T follicular helper cell (primary cell): Measurements from ENCODE around the gene UBE3C.
"Not testable (repeated sequence)": the region's sequence is repeated elsewhere in the genome, so short reads cannot be mapped to it uniquely, and the experiment has no call there.

Experiments
- DNase-seq: peaks from one replicate; pipeline ENCODE4 v3.0.0-alpha.2; 2020; ENCODE audit warnings: low read depth

Gene UBE3C

DNA sequence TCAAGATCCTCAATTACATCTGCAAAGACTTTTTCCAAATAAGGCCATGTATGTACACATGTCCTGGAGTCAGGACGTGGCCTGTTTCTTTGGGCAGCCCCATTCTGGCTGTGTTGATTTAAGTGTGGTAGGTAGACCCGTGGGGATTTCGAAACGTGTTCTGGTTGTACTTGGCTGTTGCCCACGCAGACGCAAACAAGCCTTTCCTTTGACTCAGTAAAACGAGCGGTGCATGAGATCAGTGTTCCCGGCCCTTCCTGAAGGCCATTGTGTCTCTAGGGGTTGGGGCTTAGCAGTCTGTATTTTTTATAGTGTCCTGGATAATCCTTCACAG, 133.2 kb downstream of the UBE3C start:
- no peak for DNase-seq

GRCh38 chr7:157272351-157273207, 133.9 kb downstream of the UBE3C start:
- DNase-seq = no peak

- DNase-seq = peak; percentile 29
Observed at GRCh38 chr7:157273208-157274093, 134.7 kb downstream of the UBE3C start.

DNA sequence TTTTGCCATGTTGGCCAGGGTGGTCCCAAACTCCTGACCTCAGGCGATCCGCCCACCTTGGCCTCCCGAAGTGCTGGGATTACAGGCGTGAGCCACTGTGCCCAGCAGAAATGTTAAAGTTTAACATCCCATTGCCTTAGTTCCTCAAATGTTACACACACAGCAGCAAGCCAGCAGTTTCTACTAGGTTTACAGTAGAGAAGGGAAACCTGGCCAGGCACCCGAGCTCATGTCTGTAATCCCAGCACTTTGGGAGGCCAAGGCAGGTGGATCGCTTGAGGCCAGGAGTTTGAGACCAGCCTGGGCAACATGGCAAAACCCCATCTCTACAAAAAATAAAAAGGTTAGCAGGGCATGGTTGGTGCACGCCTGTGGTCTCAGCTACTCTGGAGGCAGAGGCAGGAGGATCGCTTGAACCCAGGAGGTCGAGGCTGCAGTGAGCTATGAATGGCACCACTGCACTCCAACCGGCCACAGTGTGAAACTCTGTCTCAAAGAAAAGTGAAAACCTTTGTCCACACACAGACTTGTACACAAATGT, 135.4 kb downstream of the UBE3C start:
- not testable (repeated sequence) for DNase-seq

DNA sequence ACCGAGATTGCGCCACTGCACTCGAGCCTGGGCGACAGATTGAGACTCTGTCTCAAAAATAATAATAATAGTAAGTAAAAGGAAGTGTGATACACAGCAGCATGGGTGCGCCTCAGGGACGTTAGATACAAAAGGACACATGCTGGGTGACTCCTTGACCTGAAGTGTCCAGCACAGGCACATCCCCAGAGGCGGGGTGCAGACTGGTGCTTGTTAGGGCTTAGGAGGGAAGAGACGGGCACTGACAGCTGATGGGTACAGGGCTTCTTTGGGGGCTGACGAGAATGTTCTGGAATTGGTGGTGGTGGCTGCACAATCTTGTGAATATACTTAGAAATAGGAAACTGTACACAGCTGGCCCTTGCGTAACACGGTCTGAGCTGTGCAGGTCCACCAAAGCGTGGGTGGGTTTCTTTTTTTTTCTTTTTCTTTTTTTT, 136.3 kb downstream of the UBE3C start:
- DNase-seq = no peak

GRCh38 chr7:157276091-157276561, 137.4 kb downstream of the UBE3C start:
- DNase-seq = no peak

DNA sequence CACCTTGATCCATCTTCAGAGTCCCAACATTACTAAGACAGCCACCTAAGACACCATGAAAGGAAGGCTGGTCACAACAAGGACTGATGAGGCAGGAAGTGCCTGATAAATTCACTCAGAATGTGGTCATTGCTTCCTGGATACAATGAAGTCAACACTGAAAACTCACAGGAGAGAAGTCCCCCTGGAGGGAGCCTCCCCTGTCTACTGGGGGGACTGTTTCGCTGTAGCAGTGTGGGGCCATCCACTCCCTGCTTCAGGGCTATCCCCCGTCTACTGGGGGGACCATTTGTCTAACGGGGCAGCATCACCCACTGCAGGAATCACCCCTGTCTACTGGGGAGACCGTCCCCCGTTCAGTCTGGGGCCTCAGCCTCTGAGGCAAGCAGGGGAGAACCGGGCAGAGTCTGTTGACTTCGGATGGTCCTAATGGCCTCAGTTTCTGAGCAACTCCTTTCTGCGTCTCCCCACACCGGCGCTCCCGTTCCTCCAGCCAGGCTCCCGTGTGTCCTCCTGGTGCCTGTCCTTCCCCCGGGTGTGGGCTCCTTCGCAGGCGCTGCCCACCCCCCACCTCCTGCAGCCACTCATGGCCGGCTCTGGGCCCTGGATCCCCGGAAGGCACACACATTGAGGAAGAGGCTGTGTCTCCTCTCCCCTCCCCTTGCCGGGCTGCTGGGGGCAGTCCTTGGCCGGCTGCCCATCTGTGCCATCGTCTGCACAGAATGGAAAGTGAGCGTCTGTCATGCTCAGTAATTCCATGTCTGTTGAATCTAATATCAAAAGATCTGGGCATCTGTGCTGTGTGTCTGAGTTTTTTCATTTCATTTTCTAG, 138.2 kb downstream of the UBE3C start:
- no peak for DNase-seq

GRCh38 chr7:157277568-157277967, 138.8 kb downstream of the UBE3C start:
- DNase-seq = not testable (repeated sequence)

- no peak for DNase-seq
Observed at GRCh38 chr7:157278167-157278790, 139.6 kb downstream of the UBE3C start.

- no peak for DNase-seq
Observed at GRCh38 chr7:157278791-157279724, 140.3 kb downstream of the UBE3C start.

DNA sequence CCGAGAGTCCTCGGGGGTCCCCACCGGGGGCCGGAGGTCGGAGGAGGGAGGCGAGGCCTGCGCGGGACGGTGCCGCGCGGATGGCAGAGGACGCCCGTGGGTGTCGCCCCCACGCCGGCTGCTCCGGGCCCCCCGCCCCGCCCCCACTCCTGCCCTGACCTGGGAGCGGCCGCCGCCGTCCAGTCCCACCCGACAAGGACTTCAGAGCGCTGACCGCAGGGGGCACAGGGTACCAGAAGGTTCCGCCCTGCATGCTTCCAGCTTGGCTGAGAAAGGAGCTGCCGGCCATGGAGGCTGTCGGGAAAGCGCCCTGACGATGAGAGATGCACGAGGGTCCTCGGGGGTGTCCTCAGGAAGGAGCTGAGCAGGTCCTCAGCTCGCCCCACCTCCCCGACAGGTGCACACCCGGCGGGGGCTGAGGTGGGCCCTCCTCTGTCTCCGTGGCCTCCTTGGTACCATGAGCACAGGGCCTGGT, 141.1 kb downstream of the UBE3C start:
- DNase-seq = no peak

- no peak for DNase-seq
Observed at GRCh38 chr7:157280216-157280841, 141.6 kb downstream of the UBE3C start.

GRCh38 chr7:157281221-157281998, 142.7 kb downstream of the UBE3C start:
- no peak for DNase-seq

DNA sequence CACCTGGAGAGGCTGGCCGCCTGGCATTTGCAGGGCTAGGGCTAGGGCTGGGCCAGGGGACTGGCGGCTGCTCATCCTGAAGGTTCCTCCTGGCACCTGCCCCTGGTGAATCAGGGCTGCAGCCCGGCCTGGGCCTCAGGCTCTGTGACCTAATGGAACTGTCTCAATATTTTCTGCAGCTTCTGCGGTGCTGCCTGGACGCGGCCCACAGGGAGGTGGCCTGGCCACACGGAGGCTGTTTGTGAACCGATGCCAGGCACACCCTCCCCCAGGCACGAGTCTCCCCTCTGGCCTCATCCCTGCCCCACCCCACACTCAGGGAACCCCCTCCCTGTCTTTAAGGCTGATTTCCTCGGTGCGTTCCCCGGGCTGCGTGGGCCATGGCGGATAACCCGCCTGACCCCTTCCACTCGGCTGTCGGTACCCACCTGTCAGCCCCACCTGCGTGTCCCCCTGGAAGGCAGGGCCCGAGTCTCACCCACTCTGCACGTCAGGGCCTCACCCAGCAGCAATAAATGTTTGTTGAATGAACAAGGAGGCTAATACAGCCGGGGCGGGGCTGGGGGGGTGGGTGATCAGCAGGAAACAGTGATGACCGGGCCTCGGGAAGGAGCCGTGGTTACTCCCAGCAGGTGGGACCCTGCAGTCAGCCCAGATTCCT, 143.5 kb downstream of the UBE3C start:
- no peak for DNase-seq

GRCh38 chr7:157284229-157285014, 145.7 kb downstream of the UBE3C start:
- no peak for DNase-seq

DNA sequence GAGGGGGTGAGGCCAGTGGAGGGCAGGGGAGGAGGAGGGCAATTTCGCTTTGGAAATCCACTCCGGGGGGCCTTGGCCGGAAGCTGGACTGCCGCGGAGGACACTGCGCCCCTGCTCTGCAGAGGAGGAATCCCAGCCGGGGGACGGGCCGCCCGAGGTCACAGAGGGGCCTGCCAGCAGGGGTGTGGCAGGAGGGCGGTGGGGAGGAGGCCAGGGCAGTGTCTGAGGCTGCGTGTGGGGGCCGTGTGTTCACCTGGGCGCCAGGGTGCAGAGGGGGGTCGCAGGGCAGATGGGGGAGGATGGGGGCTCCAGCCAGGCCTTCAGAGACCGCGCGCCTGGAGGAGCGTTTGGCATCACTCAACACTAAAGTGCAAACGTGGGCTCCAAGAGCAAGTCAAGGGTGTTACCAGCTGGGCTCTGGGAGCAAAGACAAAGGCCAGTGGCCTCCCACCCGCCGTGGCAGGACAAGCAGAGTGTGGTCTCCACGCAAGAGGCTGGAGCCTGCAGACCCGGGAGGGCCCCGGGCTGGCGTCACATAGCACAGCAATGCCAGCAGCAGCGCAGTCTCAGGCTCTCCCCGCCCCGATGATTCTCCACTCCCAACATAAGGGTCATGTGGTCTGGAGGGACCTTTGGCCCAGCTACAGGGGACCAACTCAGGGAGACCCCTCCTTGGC, 152.8 kb downstream of the UBE3C start:
- no peak for DNase-seq

DNA sequence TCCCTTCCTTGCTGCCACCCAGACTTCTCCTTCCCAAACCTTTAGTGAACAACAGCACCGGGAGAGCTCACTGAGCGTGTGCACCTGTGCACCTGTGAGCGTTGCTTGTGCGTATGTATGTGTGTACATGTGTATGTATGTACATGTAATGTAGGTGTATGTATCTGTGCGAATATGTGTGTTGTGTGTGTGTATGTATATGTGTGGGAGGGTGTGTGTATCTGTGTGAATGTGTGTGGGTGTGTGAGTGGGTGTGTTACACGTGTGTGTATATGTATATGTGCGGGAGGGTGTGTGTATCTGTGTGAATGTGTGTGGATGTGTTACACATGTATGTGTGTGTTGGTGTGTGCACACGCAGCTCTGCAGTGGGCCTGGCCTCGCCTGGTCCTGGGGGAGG, 153.5 kb downstream of the UBE3C start:
- no peak for DNase-seq
